Neutrophil (primary cell): ENCODE results near the gene NSL1.
"Not testable (repeated sequence)": the region's sequence is repeated elsewhere in the genome, so short reads cannot be mapped to it uniquely, and the experiment has no call there.

Source experiments
- H3K27ac ChIP-seq: fragments of 200-600 bp; sonication (generic); 2 replicates; pipeline ENCODE4 v1.5.1; 2016; ENCODE audit warnings: mild to moderate bottlenecking, moderate library complexity
- H3K27me3 ChIP-seq: fragments of 200-600 bp; sonication (generic); 2 replicates; pipeline ENCODE4 v1.6.0; 2016; ENCODE audit warnings: mild to moderate bottlenecking
- H3K36me3 ChIP-seq: fragments of 200-600 bp; sonication (generic); 2 replicates; pipeline ENCODE4 v1.5.1; 2017
- H3K4me1 ChIP-seq, 2 experiments: fragments of 200-600 bp in 1 of 2; sonication (generic) in 1 of 2; 1 replicate in 1 of 2; 2 replicates in 1 of 2; pipeline versions ENCODE4 v1.5.1 to v1.6.1; 2013 to 2016; ENCODE audit warnings: low read depth in 1 of 2, low read length in 1 of 2, mild to moderate bottlenecking in 1 of 2, moderate library complexity in 1 of 2; ENCODE audit not compliant: control insufficient read depth in 1 of 2, insufficient read depth in 1 of 2
- H3K4me3 ChIP-seq, 2 experiments: fragments of 200-600 bp in 1 of 2; sonication (generic) in 1 of 2; 1 replicate in 1 of 2; 2 replicates in 1 of 2; pipeline ENCODE4 v1.5.1; 2013 to 2016; ENCODE audit warnings: low read depth in 1 of 2, low read length in 1 of 2, mild to moderate bottlenecking in 1 of 2, moderate library complexity in 1 of 2
- H3K9me3 ChIP-seq: fragments of 200-600 bp; sonication (generic); 2 replicates; pipeline ENCODE4 v1.5.1; 2016
- CTCF ChIP-seq: fragments of 200-600 bp; sonication (generic); IDR thresholded peaks from 2 replicates; pipeline ENCODE4 v1.5.1; 2016; ENCODE audit warnings: antibody characterized with exemption

Gene NSL1

GRCh38 chr1:212774584-212774983 lies 17.0 kb downstream of the NSL1 start:
- Histone ChIP-seq H3K27ac (peak overlapping the region; percentile 26), H3K36me3 (no peaks in the 10 kb centered on the region), H3K27me3 (no peaks in the 10 kb centered on the region), H3K4me3 (no peak overlapping the region), H3K9me3 (no peaks in the 10 kb centered on the region), H3K4me1 (peaks cover 6 to 9% of the 10 kb centered on the region in 2 experiments)
- no peak for TF ChIP-seq CTCF

GRCh38 chr1:212773011-212773410 lies 18.6 kb downstream of the NSL1 start:
- Histone ChIP-seq H3K4me1 (peaks cover 6 to 9% of the 10 kb centered on the region in 2 experiments), H3K27ac (no peak overlapping the region), H3K4me3 (no peak overlapping the region), H3K27me3 (no peaks in the 10 kb centered on the region), H3K9me3 (no peaks in the 10 kb centered on the region), H3K36me3 (no peaks in the 10 kb centered on the region)
- no peak for TF ChIP-seq CTCF

- Histone ChIP-seq H3K9me3 (no peaks in the 10 kb centered on the region), H3K27me3 (no peaks in the 10 kb centered on the region), H3K36me3 (no peaks in the 10 kb centered on the region), H3K27ac (no peak overlapping the region), H3K4me3 (no peak overlapping the region), H3K4me1 (peaks cover 6 to 9% of the 10 kb centered on the region in 2 experiments)
- TF ChIP-seq CTCF: no peak
These were observed 20.2 kb downstream of the NSL1 start for GRCh38 chr1:212771341-212771740.

GRCh38 chr1:212769459-212770167 lies 22.0 kb downstream of the NSL1 start:
- no peak overlapping the region for H3K27ac ChIP-seq
- no peak overlapping the region for H3K4me3 ChIP-seq
- no peaks in the 10 kb centered on the region for H3K36me3 ChIP-seq
- H3K27me3 ChIP-seq: no peaks in the 10 kb centered on the region
- peaks cover 4% of the 10 kb centered on the region in 2 experiments for H3K4me1 ChIP-seq
- TF ChIP-seq CTCF: no peak
- H3K9me3 ChIP-seq: no peaks in the 10 kb centered on the region

- H3K9me3 ChIP-seq, H3K27ac ChIP-seq, H3K4me3 ChIP-seq, H3K36me3 ChIP-seq, H3K4me1 ChIP-seq, H3K27me3 ChIP-seq: not testable (repeated sequence)
These were observed 24.8 kb downstream of the NSL1 start for GRCh38 chr1:212766825-212767224.

GRCh38 chr1:212764718-212765281 lies 26.8 kb downstream of the NSL1 start:
- not testable (repeated sequence) for H3K36me3 ChIP-seq, H3K4me1 ChIP-seq, H3K27ac ChIP-seq, H3K9me3 ChIP-seq, H3K27me3 ChIP-seq, H3K4me3 ChIP-seq
